Gastroesophageal sphincter (tissue), 4 donors: ENCODE data around the gene CCDC185. TPM values are rescaled to one million over a fixed set of nuclear protein-coding genes. Genes with fewer than 3 reads are reported as not detected.

Source experiments
- ATAC-seq: fragments of 150-250 bp; one replicate; pipeline ENCODE4 v1.9.1; 2016; ENCODE audit warnings: mild to moderate bottlenecking, moderate library complexity
- H3K27ac ChIP-seq, 4 donors: fragments of 200-600 bp; sonication (generic) in 3 of 4; 1 replicate in 3 of 4; 2 replicates in 1 of 4; pipeline ENCODE4 v1.5.1; 2016 to 2019
- H3K27me3 ChIP-seq: fragments of 200-600 bp; sonication (generic); one replicate; pipeline ENCODE4 v1.5.1; 2019
- H3K36me3 ChIP-seq, 2 donors: fragments of 200-600 bp; sonication (generic); one replicate each; pipeline ENCODE4 v1.5.1; 2019; ENCODE audit warnings: control low read depth in 1 of 2
- H3K4me1 ChIP-seq, 3 donors: fragments of 200-600 bp; sonication (generic); 1 replicate in 2 of 3; 2 replicates in 1 of 3; pipeline ENCODE4 v1.5.1; 2016 to 2019; ENCODE audit warnings: control low read depth in 2 of 3
- H3K4me3 ChIP-seq, 2 donors: fragments of 200-600 bp; sonication (generic); one replicate each; pipeline ENCODE4 v1.5.1; 2019; ENCODE audit warnings: mild to moderate bottlenecking in 1 of 2, moderate library complexity in 1 of 2
- H3K9me3 ChIP-seq, 3 donors: fragments of 200-600 bp; sonication (generic); one replicate each; pipeline ENCODE4 v1.5.1; 2017 to 2019; ENCODE audit warnings: control low read depth in 2 of 3
- EP300 ChIP-seq: sonication (generic); formaldehyde crosslinking; IDR thresholded peaks from one replicate; pipeline ENCODE4 v1.6.1; 2017; ENCODE audit warnings: antibody characterized with exemption, mild to moderate bottlenecking
- POLR2A ChIP-seq, 2 donors: fragments of 450-650 bp; IDR thresholded peaks; one replicate each; pipeline ENCODE4 v1.6.1; 2017; ENCODE audit warnings: antibody characterized with exemption in 2 of 2, mild to moderate bottlenecking in 2 of 2, moderate library complexity in 1 of 2
- POLR2AphosphoS5 ChIP-seq: sonication (generic); formaldehyde crosslinking; IDR thresholded peaks from one replicate; pipeline ENCODE4 v1.6.1; 2017; ENCODE audit warnings: antibody characterized with exemption
- WGBS, 2 donors: methylation state at CpG; one replicate each; pipeline ENCODE4 v1.1.5; 2018; ENCODE audit warnings: low coverage in 1 of 2; 5-methylcytosine and 5-hydroxymethylcytosine counted together
- total RNA-seq, 4 donors: library from RNA; depleted of rRNA; stranded (reverse); fragments of >200 nt; gene quantifications; one replicate each; pipeline ENCODE4 v1.1.0, GENCODE V29; 2016
- TF ChIP-seq, protein P1 (sequence below), 4 experiments: fragments of 200-600 bp in 2 of 4; fragments of 450-650 bp in 2 of 4; sonication (generic) in 1 of 4; IDR thresholded peaks; one replicate each; pipeline ENCODE4 v1.5.1; 2017 to 2019; ENCODE audit warnings: antibody characterized with exemption in 4 of 4, mild to moderate bottlenecking in 2 of 4, moderate library complexity in 2 of 4

CCDC185 gene
- total RNA-seq: under 1 TPM in 1 of 4 donors, not detected in 3; 0.50 TPM

DNA sequence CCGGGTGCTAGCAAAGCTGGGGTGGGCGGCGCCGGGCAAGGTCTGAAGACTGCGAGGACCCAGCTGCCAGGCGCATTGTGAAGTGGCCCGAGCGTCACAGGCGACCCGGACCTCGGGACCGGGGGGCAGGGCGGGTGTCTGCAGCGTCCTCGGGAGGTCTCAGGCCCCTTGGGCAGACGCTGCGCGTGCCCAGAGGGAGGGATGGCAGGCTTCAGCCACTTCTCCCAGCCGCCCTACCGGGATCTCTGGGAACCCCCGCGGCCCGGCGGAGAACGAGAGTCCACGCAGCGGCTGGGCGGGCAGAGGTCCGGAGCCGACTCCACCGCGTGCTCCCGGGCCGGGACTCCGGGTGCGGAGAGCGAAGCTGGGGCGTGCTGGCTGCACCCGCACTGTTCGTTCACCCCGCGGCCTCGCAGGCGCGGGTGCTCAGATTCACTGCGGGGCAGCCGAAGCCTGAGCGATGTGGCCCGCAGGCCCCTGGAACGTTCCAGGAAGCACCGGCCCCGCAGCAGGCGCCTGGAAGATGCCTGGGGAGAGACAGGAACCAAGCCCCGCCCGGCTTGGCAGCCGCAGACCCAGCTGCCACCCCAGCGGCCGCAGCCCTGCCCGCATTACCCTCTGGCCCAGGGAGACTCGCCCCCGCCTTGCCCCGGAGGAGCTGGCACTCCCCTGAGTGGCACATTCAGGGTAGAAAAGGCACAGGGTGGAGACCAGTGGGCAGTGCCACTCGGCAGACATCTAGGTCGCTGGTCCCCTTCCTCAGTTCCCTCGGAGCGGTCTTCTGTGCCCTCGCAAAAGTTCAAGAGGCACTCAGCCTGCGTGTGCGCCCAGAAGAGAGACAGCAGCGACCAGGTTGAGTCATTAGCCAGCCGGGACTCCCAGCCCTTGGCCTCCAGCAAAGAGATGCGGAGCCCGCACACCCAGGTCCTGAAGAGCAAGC, at the start of gene CCDC185:
Gene CCDC185, plus strand, starts transcription at position 141 of the 940 bp plus-strand sequence. Its CDS starts 61 bp downstream, at position 202.
- no peaks in the 10 kb centered on the region for H3K36me3 ChIP-seq
- H3K27ac ChIP-seq: peak within 1 kb of the TSS in 1 of 4 donors; percentile 41
- peaks cover 19% of the 10 kb centered on the region for H3K27me3 ChIP-seq
- H3K9me3 ChIP-seq: peaks cover 0 to 6% (median 0%) of the 10 kb centered on the region in 3 donors
- no peak for TF ChIP-seq POLR2A (IDR thresholded peaks at IDR 0.05)
- TF ChIP-seq, protein P1, sequence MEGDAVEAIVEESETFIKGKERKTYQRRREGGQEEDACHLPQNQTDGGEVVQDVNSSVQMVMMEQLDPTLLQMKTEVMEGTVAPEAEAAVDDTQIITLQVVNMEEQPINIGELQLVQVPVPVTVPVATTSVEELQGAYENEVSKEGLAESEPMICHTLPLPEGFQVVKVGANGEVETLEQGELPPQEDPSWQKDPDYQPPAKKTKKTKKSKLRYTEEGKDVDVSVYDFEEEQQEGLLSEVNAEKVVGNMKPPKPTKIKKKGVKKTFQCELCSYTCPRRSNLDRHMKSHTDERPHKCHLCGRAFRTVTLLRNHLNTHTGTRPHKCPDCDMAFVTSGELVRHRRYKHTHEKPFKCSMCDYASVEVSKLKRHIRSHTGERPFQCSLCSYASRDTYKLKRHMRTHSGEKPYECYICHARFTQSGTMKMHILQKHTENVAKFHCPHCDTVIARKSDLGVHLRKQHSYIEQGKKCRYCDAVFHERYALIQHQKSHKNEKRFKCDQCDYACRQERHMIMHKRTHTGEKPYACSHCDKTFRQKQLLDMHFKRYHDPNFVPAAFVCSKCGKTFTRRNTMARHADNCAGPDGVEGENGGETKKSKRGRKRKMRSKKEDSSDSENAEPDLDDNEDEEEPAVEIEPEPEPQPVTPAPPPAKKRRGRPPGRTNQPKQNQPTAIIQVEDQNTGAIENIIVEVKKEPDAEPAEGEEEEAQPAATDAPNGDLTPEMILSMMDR (IDR thresholded peaks at IDR 0.05): no peak
- no peak for TF ChIP-seq POLR2AphosphoS5
- no peak for TF ChIP-seq EP300
- H3K4me1 ChIP-seq: peaks cover 0 to 14% (median 3%) of the 10 kb centered on the region in 3 donors
- peak within 1 kb of the TSS; percentile 27 to 52 for H3K4me3 ChIP-seq
- no CpG with 5 or more reads among the region's 73 CpGs for WGBS, 2 donors
- peak; percentile 36 for ATAC-seq

DNA sequence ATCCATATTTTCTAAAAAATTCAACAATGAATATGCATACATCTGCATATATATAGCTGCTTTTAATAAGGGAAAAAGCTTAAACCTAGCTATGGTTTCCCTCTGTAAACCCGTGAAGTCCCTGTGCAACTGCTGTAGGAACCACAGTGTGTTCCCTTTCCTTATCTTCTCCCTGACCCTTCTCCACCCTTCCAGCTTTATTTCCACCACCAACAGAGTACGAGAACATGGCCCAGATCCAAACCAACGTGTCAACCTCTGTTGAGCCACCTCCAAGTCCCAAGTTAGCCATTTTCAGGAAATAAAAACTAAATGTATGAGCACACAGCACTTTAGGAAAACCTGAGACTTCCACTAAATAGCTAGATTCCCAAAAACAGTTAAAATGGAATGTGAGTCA, 49.5 kb upstream of the CCDC185 start:
- H3K36me3 ChIP-seq: no peaks in the 10 kb centered on the region
- H3K27ac ChIP-seq: no peak overlapping the region
- H3K27me3 ChIP-seq: no peaks in the 10 kb centered on the region
- H3K4me1 ChIP-seq: peaks cover 0 to 14% (median 0%) of the 10 kb centered on the region in 3 donors
- H3K4me3 ChIP-seq: no peak overlapping the region
- TF ChIP-seq, protein P1 (IDR thresholded peaks at IDR 0.05): no peak
- no peak for TF ChIP-seq POLR2A (IDR thresholded peaks at IDR 0.05)
- no peaks in the 10 kb centered on the region for H3K9me3 ChIP-seq
- 29 to 50% methylated on average over 2 to 3 of the region's 3 CpGs for WGBS, 2 donors
- ATAC-seq: no peak

DNA sequence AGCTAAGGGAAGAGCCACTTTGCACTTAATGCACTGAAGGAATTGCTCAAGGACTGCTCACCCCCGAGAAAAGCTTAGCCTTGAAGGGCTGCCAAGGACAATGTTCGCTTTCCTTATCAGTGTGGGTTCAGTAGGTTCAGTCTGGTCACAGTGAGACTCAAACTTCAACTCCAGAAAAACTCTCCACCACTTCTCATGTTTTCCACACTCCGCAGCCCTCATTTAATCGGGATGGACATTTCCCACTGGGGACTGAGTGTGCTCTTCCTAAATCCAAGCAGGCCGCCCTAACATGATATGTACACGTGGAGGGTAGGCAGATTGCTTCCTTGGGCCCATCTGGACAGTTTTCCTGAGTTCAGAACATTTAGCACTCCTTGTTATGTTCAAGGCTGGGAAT, 48.7 kb upstream of the CCDC185 start:
- Histone ChIP-seq H3K27me3 (no peaks in the 10 kb centered on the region), H3K4me3 (no peak overlapping the region), H3K9me3 (no peaks in the 10 kb centered on the region), H3K4me1 (peaks cover 0 to 14% (median 0%) of the 10 kb centered on the region in 3 donors), H3K27ac (no peak overlapping the region), H3K36me3 (no peaks in the 10 kb centered on the region)
- no peak for TF ChIP-seq EP300
- TF ChIP-seq, protein P1 (IDR thresholded peaks at IDR 0.05): no peak
- TF ChIP-seq POLR2A (IDR thresholded peaks at IDR 0.05): no peak
- TF ChIP-seq POLR2AphosphoS5: no peak
- 60 to 80% methylated on average over 4 to 6 of the region's 6 CpGs for WGBS, 2 donors
- peak; percentile 20 for ATAC-seq

DNA sequence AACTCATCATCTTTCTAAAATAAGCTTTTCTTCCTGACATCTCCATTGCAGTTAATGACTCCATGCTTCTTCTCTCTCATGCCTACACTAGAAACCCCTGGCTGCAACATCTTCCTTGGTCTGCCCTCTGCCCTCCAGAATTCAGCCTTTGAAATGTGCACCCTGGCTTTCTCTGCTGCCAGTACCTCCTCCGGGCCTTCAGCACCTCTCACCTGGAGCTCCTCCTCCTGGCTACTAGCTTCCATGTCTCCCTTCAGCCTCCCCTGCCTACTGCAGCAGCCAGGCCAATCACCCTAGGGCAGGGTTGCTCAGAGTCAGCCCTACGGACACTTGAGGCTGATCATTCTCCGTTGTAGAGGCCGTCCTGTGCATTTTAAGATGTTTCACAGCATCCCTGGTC, 47.5 kb upstream of the CCDC185 start:
- TF ChIP-seq POLR2AphosphoS5 (no peak), EP300 (no peak), POLR2A (IDR thresholded peaks at IDR 0.05) (no peak)
- TF ChIP-seq, protein P1 (IDR thresholded peaks at IDR 0.05): no peak
- no peak overlapping the region for H3K27ac ChIP-seq

DNA sequence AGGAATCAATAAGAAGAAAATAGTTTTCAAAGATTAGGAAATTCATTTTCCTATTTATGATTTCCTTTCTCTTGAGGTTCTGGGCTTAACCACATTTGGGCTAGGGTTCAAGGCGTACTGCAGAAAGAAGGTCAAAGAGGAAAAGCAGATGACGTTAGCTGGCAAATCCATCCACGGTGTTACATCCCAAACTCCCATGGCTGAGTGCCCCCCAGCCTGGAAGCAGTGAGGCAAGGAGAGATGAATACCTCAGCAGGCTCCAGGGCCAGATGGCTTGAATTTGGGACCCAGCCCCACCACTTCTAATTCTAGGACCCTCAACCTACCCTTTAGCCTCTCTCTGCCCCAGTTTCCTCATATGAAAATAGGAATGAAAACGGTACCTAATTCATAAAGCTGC, 46.9 kb upstream of the CCDC185 start:
- H3K9me3 ChIP-seq: no peaks in the 10 kb centered on the region
- WGBS, 2 donors: 81 to 96% methylated on average over 4 of the region's 4 CpGs
- H3K27me3 ChIP-seq: peaks cover 3% of the 10 kb centered on the region
- H3K4me1 ChIP-seq: peaks cover 0 to 5% (median 0%) of the 10 kb centered on the region in 3 donors
- H3K4me3 ChIP-seq: no peak overlapping the region
- no peaks in the 10 kb centered on the region for H3K36me3 ChIP-seq
- H3K27ac ChIP-seq: no peak overlapping the region
- TF ChIP-seq EP300 (no peak), POLR2A (IDR thresholded peaks at IDR 0.05) (no peak), POLR2AphosphoS5 (no peak)
- TF ChIP-seq, protein P1 (IDR thresholded peaks at IDR 0.05): no peak
- no peak for ATAC-seq

More for the DNA sequence above, 47.5 kb upstream of the CCDC185 start:
- Histone ChIP-seq H3K4me1 (peaks cover 0 to 11% (median 0%) of the 10 kb centered on the region in 3 donors), H3K4me3 (no peak overlapping the region), H3K36me3 (no peaks in the 10 kb centered on the region), H3K27me3 (no peaks in the 10 kb centered on the region), H3K9me3 (no peaks in the 10 kb centered on the region)
- ATAC-seq: no peak
- 64 to 78% methylated on average over 1 to 4 of the region's 4 CpGs for WGBS, 2 donors
